ENCODE measurements around the gene C2CD2.

C2CD2 gene

DNA sequence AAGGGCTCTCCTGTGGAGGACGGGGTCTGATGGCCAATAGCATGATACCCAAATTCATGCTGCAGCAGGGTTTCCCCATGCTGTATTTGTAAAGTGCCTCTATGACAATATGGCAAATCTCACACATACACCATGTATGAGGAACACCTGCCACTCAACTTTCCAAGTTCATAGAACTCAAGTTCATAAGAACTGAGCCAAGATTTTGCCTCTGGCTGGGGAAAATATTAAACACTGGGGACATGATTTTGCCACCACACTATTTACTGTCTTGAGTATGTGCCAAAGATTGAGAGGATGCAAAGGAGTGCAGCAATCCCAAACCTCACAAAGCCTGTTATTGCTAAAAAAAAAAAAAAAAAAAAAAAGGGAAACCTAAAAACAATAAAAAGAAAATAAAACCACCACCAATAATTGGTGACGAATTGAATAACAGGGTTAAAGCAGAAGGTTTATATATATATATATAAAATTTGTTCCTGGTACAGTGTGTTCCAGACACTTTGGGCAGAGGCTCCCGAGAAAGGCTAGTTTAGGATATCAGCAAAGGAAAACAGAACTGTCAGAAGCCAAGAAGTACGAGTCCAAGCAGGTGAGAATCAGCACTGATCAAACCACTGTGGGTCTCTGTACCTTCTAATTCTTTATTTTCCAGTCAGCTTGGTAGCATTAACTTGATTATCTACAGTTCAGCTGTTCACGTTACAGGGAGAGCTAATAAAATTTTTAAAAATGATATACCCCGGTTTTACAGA lies 32.0 kb upstream of the C2CD2 start:
- Mint-ChIP-seq H3K36me3 (ENCODE audit: insufficient read depth) (peaks cover 6% of the 10 kb centered on the region), H3K9me3 (peaks cover 0 to 8% of the 10 kb centered on the region in 2 donors), H3K4me1 (ENCODE audit: low read depth in 2 of 2) (peaks cover 0 to 1% of the 10 kb centered on the region in 2 donors), H3K27ac (no peak overlapping the region), H3K4me3 (no peak overlapping the region), H3K27me3 (peaks cover 0 to 6% of the 10 kb centered on the region in 2 donors)
- no peak for ATAC-seq (replicated peaks)
- no peak for DNase-seq

DNA sequence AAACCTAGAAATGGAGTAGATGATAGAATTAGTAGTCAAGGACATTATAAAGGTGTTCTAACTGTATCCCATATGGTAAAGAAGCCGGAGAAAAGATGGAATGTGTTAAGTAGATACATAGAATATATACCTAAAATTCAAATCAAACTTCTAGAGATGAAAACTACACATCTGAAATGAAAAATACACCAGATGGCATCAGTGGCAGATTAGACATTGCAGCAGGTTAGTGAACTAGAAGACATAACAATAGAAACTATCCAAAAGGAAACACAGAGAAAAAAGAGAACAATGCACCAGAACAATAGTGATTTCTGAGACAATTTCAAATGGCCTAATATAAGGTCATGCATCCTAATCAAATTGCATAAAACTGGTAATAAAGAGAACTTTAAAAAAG lies 29.4 kb upstream of the C2CD2 start:
- no peak overlapping the region for H3K4me3 Mint-ChIP-seq
- no peaks in the 10 kb centered on the region for H3K36me3 Mint-ChIP-seq (ENCODE audit: insufficient read depth)
- DNase-seq (no peak), ATAC-seq (replicated peaks) (no peak)
- no peak overlapping the region for H3K27ac Mint-ChIP-seq
- peaks cover 0 to 1% of the 10 kb centered on the region in 2 donors for H3K4me1 Mint-ChIP-seq (ENCODE audit: low read depth in 2 of 2)
- peaks cover 15 to 17% of the 10 kb centered on the region in 2 donors for H3K27me3 Mint-ChIP-seq
- H3K9me3 Mint-ChIP-seq, result peaks cover 4 to 17% of the 10 kb centered on the region in 2 donors

- Mint-ChIP-seq H3K36me3 (ENCODE audit: insufficient read depth) (peaks cover 5% of the 10 kb centered on the region), H3K27ac (no peak overlapping the region), H3K4me3 (no peak overlapping the region), H3K4me1 (ENCODE audit: low read depth in 2 of 2) (no peaks in the 10 kb centered on the region), H3K9me3 (peaks cover 4 to 17% of the 10 kb centered on the region in 2 donors), H3K27me3 (peaks cover 15 to 17% of the 10 kb centered on the region in 2 donors)
- DNase-seq (no peak), ATAC-seq (replicated peaks) (no peak)
These were observed 26.7 kb upstream of the C2CD2 start for GRCh38 chr21:41980561-41980960.

GRCh38 chr21:41979751-41980369 lies 26.0 kb upstream of the C2CD2 start:
- Mint-ChIP-seq H3K4me3 (no peak overlapping the region), H3K4me1 (ENCODE audit: low read depth in 2 of 2) (no peaks in the 10 kb centered on the region), H3K27me3 (peaks cover 15 to 17% of the 10 kb centered on the region in 2 donors), H3K36me3 (ENCODE audit: insufficient read depth) (peaks cover 5% of the 10 kb centered on the region), H3K9me3 (peaks cover 4 to 17% of the 10 kb centered on the region in 2 donors), H3K27ac (no peak overlapping the region)
- DNase-seq (no peak), ATAC-seq (replicated peaks) (no peak)

- H3K9me3 Mint-ChIP-seq, result peaks cover 4 to 17% of the 10 kb centered on the region in 2 donors
- H3K4me1 Mint-ChIP-seq (ENCODE audit: low read depth in 2 of 2), result no peaks in the 10 kb centered on the region
- H3K4me3 Mint-ChIP-seq, result no peak overlapping the region
- peaks cover 17 to 19% of the 10 kb centered on the region in 2 donors for H3K27me3 Mint-ChIP-seq
- H3K27ac Mint-ChIP-seq, result no peak overlapping the region
- DNase-seq (no peak), ATAC-seq (replicated peaks) (no peak)
- H3K36me3 Mint-ChIP-seq (ENCODE audit: insufficient read depth), result peaks cover 5% of the 10 kb centered on the region
These were observed 25.5 kb upstream of the C2CD2 start for GRCh38 chr21:41979335-41979734.

GRCh38 chr21:41977034-41977950 lies 23.5 kb upstream of the C2CD2 start:
- H3K27ac Mint-ChIP-seq, result no peak overlapping the region
- H3K36me3 Mint-ChIP-seq (ENCODE audit: insufficient read depth), result peaks cover 7% of the 10 kb centered on the region
- ATAC-seq (replicated peaks), result no peak
- peaks cover 4 to 13% of the 10 kb centered on the region in 2 donors for H3K9me3 Mint-ChIP-seq
- peaks cover 13 to 21% of the 10 kb centered on the region in 2 donors for H3K27me3 Mint-ChIP-seq
- no peak for DNase-seq
- H3K4me1 Mint-ChIP-seq (ENCODE audit: low read depth in 2 of 2), result peaks cover 0 to 6% of the 10 kb centered on the region in 2 donors
- H3K4me3 Mint-ChIP-seq, result no peak overlapping the region

GRCh38 chr21:41976611-41977010 lies 22.8 kb upstream of the C2CD2 start:
- no peak for ATAC-seq (replicated peaks)

GRCh38 chr21:41975391-41976272 lies 21.8 kb upstream of the C2CD2 start:
- H3K9me3 Mint-ChIP-seq, result peaks cover 4 to 10% of the 10 kb centered on the region in 2 donors
- DNase-seq (no peak), ATAC-seq (replicated peaks) (no peak)
- no peak overlapping the region for H3K27ac Mint-ChIP-seq
- no peak overlapping the region for H3K4me3 Mint-ChIP-seq
- peaks cover 7% of the 10 kb centered on the region for H3K36me3 Mint-ChIP-seq (ENCODE audit: insufficient read depth)
- H3K4me1 Mint-ChIP-seq (ENCODE audit: low read depth in 2 of 2), result peaks cover 0 to 6% of the 10 kb centered on the region in 2 donors
- peaks cover 11 to 21% of the 10 kb centered on the region in 2 donors for H3K27me3 Mint-ChIP-seq

More at GRCh38 chr21:41976611-41977010, 22.8 kb upstream of the C2CD2 start:
- Mint-ChIP-seq H3K9me3 (peaks cover 4 to 10% of the 10 kb centered on the region in 2 donors), H3K4me1 (ENCODE audit: low read depth in 2 of 2) (peaks cover 0 to 6% of the 10 kb centered on the region in 2 donors), H3K27ac (no peak overlapping the region), H3K4me3 (no peak overlapping the region), H3K27me3 (peaks cover 11 to 21% of the 10 kb centered on the region in 2 donors), H3K36me3 (ENCODE audit: insufficient read depth) (peaks cover 7% of the 10 kb centered on the region)
- DNase-seq, result no peak

- Mint-ChIP-seq H3K4me1 (ENCODE audit: low read depth in 2 of 2) (peaks cover 0 to 6% of the 10 kb centered on the region in 2 donors), H3K9me3 (peaks cover 4 to 9% of the 10 kb centered on the region in 2 donors), H3K27me3 (peaks cover 8 to 17% of the 10 kb centered on the region in 2 donors), H3K4me3 (no peak overlapping the region), H3K36me3 (ENCODE audit: insufficient read depth) (peaks cover 7% of the 10 kb centered on the region), H3K27ac (no peak overlapping the region)
- DNase-seq, result no peak
- no peak for ATAC-seq (replicated peaks)
These were observed 20.9 kb upstream of the C2CD2 start for GRCh38 chr21:41974752-41975053.

GRCh38 chr21:41973861-41974751 lies 20.3 kb upstream of the C2CD2 start:
- H3K4me1 Mint-ChIP-seq (ENCODE audit: low read depth in 2 of 2), result peaks cover 0 to 6% of the 10 kb centered on the region in 2 donors
- peaks cover 0 to 3% of the 10 kb centered on the region in 2 donors for H3K9me3 Mint-ChIP-seq
- H3K36me3 Mint-ChIP-seq (ENCODE audit: insufficient read depth), result peaks cover 7% of the 10 kb centered on the region
- ATAC-seq (replicated peaks), result no peak
- peaks cover 2 to 11% of the 10 kb centered on the region in 2 donors for H3K27me3 Mint-ChIP-seq
- no peak overlapping the region for H3K27ac Mint-ChIP-seq
- no peak overlapping the region for H3K4me3 Mint-ChIP-seq
- DNase-seq, result no peak

DNA sequence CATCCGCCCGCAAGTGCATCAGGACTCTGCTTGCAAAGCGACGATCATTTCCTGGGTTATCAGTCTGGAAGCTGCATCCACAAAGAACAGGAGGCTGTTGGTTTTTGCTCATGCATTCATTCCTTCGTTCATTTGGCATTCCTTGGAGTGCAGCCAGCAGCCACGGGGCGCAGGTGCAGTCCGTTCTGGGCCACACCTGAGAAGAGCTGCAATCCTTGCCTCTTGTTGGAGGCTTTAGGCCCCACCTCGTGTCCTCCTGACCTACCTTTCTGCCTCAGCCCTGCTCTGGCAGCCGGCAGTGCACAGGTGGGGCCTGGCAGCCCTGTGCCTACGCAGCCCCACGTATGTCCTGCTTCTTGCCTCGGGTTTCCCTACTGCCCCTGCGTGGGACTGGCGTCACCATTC lies 19.6 kb upstream of the C2CD2 start:
- ATAC-seq (replicated peaks), result no peak
- no peak overlapping the region for H3K27ac Mint-ChIP-seq

More for the DNA sequence above, 19.6 kb upstream of the C2CD2 start:
- no peak for DNase-seq
- peaks cover 0 to 6% of the 10 kb centered on the region in 2 donors for H3K27me3 Mint-ChIP-seq
- H3K36me3 Mint-ChIP-seq (ENCODE audit: insufficient read depth), result peaks cover 7% of the 10 kb centered on the region
- H3K9me3 Mint-ChIP-seq, result no peaks in the 10 kb centered on the region
- H3K4me3 Mint-ChIP-seq, result no peak overlapping the region
- H3K4me1 Mint-ChIP-seq (ENCODE audit: low read depth in 2 of 2), result peaks cover 0 to 6% of the 10 kb centered on the region in 2 donors
